Measurements from ENCODE around the gene PPTC7.
"Not testable (repeated sequence)": the region's sequence is repeated elsewhere in the genome, so short reads cannot be mapped to it uniquely, and the experiment has no call there.

Gene PPTC7

GRCh38 chr12:110582276-110583136, 612 bp downstream of the PPTC7 start:
- peak; percentile 87 for DNase-seq

GRCh38 chr12:110581931-110582275, 1.2 kb downstream of the PPTC7 start:
- DNase-seq = no peak

- no peak for DNase-seq
Measured at GRCh38 chr12:110579535-110580253, 3.4 kb downstream of the PPTC7 start.

- no peak for DNase-seq
Measured at GRCh38 chr12:110578694-110579534, 4.2 kb downstream of the PPTC7 start.

DNA sequence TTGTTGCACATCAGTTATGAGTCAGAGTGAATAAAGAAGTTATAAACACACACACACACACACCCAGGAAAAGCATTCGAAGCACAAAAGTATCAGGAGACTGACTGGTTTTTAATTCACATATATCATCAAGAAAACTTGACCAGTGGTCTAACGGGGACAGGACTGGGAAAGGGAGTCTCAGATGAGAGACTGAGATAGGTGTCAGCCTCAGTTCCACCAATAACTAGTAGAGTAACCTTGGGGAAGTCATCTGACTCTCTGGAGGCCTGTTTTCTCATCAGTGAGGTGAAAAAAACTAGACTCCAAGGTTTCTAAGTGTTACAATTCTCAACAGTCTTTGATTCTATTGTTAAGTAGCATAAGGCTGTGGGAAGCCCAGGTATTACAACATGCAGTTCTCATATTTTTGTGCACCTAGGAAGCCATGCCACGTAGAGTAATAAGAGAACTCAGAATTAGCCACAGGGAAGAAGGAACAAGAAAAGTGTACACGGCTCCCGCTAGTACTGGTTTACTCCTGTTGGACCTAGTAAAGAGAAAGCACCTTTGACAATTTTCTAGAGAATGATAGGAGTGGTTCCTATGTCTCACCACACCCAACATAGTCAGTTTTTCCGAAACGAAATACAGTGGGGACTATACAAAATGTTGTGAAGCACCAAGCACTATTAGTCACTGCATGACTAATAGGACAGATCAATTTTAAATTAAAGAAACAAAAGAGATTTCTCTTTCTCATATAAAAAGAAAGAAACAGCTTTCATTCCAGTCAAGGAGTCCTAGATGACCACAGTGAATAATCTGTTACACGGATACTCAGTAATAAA, 5.0 kb downstream of the PPTC7 start:
- peak; percentile 65 for DNase-seq

DNA sequence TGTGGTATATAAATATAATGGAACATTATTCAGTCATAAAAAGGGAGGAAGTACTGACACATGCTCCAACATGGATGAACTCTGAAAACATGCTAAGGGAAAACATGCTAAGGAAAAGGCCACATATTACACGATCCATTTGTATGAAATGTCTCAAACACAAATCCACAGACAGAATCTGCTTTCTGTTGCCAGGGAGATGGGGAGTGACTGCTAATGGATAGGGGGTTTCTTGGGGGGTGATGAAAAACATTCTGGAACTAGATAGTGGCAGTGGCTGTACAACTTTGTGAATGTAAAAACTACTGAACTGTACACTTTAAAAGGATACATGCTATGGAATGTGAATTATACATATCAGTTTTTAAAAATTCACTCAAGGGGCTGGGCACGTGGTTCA, 6.6 kb downstream of the PPTC7 start:
- DNase-seq = no peak

DNA sequence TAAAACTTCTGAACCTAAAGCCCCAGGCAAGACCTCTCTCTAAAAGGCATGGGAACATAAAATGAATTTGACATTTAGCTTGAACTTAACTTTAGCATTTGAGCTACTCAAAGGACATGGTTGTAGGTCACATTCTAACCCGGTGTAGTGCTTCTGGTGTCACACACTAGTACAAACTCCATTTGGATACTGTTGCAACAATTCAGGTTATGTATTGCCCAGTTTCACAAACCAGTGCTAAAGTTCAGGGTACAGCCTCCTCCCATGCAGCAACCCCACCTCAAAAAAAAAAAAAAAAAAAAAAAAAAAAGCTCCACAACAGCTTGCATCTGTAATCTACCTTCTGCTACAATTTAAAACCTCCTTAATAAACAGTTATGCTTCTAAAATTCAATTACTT, 7.8 kb downstream of the PPTC7 start:
- no peak for DNase-seq

- not testable (repeated sequence) for DNase-seq
Measured at GRCh38 chr12:110574717-110575230, 8.3 kb downstream of the PPTC7 start.

GRCh38 chr12:110574044-110574443, 9.1 kb downstream of the PPTC7 start:
- DNase-seq = no peak

GRCh38 chr12:110570798-110571197, 12.3 kb downstream of the PPTC7 start:
- not testable (repeated sequence) for DNase-seq

- DNase-seq = not testable (repeated sequence)
Measured at GRCh38 chr12:110569838-110570237, 13.3 kb downstream of the PPTC7 start.

DNA sequence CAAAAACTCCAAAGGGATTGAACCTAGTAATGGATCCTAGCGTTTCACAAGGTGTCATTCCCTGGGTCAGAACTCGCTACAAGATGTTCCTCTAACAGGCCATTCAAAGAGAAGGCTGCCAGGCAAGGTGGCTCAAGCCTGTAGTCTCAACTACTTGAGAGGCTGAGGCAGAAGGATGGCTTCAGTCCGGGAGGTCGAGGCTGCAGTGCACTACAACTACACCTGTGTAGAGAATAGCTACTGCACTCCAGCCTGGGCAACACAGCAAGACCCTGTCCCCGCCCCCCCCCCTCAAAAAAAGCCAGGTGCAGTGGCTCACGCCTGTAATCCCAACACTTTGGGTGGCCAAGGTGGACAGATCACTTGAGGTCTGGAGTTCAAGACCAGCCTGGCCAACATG, 14.4 kb downstream of the PPTC7 start:
- DNase-seq = no peak

DNA sequence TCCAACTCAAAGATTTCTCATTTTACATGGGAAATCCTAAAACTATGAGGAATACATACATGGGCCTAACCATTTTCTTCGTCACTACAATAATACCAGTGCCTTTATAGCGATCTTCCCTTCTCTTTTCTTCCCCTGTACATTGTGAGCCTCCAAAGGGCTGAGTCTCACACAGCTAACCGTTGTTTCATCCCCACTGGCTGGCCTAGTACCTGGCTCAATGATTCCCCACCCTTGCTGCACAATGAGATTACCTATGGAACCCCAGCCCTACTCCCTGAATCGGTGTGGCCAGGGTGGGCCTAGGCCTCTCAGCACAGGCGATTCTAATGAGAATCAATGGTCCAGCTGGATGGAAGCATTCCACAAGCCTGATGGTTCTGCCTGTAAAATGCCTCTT, 16.1 kb downstream of the PPTC7 start:
- no peak for DNase-seq

DNA sequence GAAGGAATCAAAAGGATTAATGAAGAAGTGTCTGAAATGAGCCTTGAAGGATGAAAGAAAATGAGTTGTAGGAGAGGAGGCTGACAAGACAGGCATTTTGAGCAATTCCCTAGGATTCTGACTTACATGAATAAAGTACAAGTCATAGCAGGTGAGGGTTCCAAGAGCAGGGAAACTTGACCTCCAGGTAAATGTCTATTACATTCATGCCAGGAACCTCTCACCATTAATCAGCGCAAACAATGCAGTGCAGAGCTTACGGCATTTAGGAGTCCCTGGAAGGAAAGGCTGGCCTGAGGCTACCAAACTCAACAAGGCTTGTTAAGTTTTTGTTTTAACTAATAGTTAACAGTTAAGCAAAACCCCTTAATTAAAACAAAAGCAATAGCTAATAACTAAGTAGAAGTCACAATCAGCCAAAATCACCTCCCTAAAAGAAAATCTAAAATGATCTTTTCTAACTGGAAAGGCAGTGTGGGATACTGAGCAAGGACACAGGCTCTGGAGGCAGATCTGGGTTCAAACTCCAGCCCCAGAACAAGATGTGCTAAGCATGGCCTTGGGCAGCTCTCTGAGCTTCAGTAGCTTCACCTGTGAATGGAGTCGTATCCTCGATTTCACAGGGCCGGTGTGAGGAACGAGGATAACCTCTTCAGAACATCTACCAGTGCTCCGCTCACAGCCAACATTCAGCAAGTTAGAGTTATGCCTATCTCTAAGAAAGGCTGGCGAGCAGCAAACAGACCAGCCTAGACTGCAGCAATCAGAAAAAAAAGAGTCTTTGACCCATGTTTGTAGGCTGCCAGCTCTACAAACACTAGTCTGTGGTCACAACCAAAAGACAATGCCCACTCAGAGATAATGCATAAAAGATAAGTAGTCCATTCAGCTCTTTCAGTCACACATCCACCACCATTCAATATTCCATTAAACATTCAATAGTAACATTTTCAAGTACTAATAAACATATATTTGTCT, 16.9 kb downstream of the PPTC7 start:
- DNase-seq = no peak

GRCh38 chr12:110564471-110564991, 18.6 kb downstream of the PPTC7 start:
- DNase-seq = no peak

GRCh38 chr12:110563702-110564470, 19.2 kb downstream of the PPTC7 start:
- no peak for DNase-seq

- DNase-seq = peak; percentile 77
Measured at GRCh38 chr12:110562386-110562785, 20.7 kb downstream of the PPTC7 start.

DNA sequence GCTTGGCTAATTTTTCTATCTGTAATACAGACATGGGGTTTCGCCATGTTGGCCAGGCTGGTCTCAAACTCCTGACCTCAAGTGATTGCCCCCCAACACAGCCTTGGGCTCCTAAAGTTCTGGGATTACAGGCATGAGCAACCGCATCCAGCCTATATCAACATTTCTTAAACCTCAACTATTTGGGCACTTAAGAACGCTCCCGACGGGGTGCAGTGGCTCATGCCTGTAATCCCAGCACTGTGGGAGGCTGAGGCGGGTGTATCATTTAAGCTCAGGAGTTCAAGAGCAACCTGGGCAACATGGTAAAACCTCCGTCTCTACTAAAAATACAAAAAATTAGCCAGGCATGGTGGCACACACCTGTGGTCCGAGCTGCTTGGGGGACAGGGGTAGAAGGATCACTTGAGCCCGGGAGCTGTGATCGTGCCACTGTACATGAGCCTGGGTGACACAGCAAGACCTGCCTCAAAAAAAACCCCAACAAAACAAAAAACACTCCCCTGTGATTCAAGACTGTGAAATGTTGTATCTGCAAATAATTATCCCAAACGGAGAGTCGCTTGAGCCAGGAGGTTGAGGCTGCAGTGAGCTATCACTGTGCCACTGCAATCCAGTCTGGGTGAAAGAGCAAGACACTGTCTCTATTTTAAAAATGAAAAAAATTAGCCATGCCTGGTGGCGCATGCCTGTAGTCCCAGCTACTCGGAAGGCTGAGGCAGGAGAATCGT, 21.5 kb downstream of the PPTC7 start:
- DNase-seq = no peak

GRCh38 chr12:110560946-110561345, 22.2 kb downstream of the PPTC7 start:
- DNase-seq = no peak
